GM12878 (cell line): ENCODE data around the gene SUSD6.

Experiments used
- CEBPB ChIP-seq, 2 experiments: fragments of 150-350 bp in 1 of 2; IDR thresholded peaks; 2 replicates each; pipeline ENCODE4 v1.6.1; 2012 to 2014; ENCODE audit warnings: low read depth in 2 of 2, low read length in 2 of 2, borderline replicate concordance in 1 of 2, inconsistent platforms in 1 of 2
- EP300 ChIP-seq, 2 experiments: fragments of 150-350 bp in 1 of 2; IDR thresholded peaks; 2 replicates each; pipeline ENCODE4 v1.6.1; 2011 to 2012; ENCODE audit warnings: low read depth in 2 of 2, low read length in 2 of 2, borderline replicate concordance in 1 of 2, improper control_type of control experiment in 1 of 2, inconsistent platforms in 1 of 2; ENCODE audit not compliant: control insufficient read depth in 1 of 2
- PAX5 ChIP-seq: IDR thresholded peaks from 2 replicates; pipeline ENCODE4 v1.6.1; 2011; ENCODE audit warnings: low read depth, low read length, borderline replicate concordance
- POLR2A ChIP-seq: IDR thresholded peaks from 2 replicates; pipeline ENCODE4 v1.6.1; 2011; ENCODE audit warnings: low read depth, mild to moderate bottlenecking, low read length
- RBBP5 ChIP-seq: fragments of 200-600 bp; sonication (generic); conservative IDR thresholded peaks from 2 replicates; pipeline ENCODE4 v1.6.1; 2016
- RFX5 ChIP-seq: IDR thresholded peaks from 2 replicates; pipeline ENCODE4 v1.6.1; 2011; ENCODE audit warnings: low read depth, low read length, improper control_type of control experiment
- TF ChIP-seq, protein P1 (sequence below), 3 experiments: IDR thresholded peaks in 2 of 3; conservative IDR thresholded peaks in 1 of 3; 2 replicates each; pipeline ENCODE4 v1.5.1; 2011; ENCODE audit warnings: low read depth in 3 of 3, low read length in 3 of 3, mild to moderate bottlenecking in 3 of 3, control low read depth in 2 of 3, moderate library complexity in 2 of 3, inconsistent platforms in 1 of 3, mixed read lengths in 1 of 3; ENCODE audit not compliant: control insufficient read depth in 2 of 3, insufficient read depth in 1 of 3; ENCODE audit errors: extremely low read depth in 1 of 3

GRCh38 chr14:69567563-69567962 is 43.8 kb upstream of the SUSD6 start:
- TF ChIP-seq, protein P1, sequence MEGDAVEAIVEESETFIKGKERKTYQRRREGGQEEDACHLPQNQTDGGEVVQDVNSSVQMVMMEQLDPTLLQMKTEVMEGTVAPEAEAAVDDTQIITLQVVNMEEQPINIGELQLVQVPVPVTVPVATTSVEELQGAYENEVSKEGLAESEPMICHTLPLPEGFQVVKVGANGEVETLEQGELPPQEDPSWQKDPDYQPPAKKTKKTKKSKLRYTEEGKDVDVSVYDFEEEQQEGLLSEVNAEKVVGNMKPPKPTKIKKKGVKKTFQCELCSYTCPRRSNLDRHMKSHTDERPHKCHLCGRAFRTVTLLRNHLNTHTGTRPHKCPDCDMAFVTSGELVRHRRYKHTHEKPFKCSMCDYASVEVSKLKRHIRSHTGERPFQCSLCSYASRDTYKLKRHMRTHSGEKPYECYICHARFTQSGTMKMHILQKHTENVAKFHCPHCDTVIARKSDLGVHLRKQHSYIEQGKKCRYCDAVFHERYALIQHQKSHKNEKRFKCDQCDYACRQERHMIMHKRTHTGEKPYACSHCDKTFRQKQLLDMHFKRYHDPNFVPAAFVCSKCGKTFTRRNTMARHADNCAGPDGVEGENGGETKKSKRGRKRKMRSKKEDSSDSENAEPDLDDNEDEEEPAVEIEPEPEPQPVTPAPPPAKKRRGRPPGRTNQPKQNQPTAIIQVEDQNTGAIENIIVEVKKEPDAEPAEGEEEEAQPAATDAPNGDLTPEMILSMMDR (IDR thresholded peaks at IDR 0.05 in 2 of 3, conservative IDR thresholded peaks at IDR 0.05 in 1 of 3; ENCODE audit: control insufficient read depth in 2 of 3, extremely low read depth in 1 of 3, insufficient read depth in 1 of 3, low read depth in 3 of 3, low read length in 3 of 3) = no peak
- TF ChIP-seq RFX5 = no peak
- TF ChIP-seq RBBP5 = no peak
- no peak for TF ChIP-seq EP300 (IDR thresholded peaks at IDR 0.05; ENCODE audit: borderline replicate concordance in 1 of 2, control insufficient read depth in 1 of 2, low read depth in 2 of 2, low read length in 2 of 2)
- TF ChIP-seq POLR2A = no peak
- TF ChIP-seq CEBPB (IDR thresholded peaks at IDR 0.05; ENCODE audit: borderline replicate concordance in 1 of 2, low read depth in 2 of 2, low read length in 2 of 2) = no peak
- no peak for TF ChIP-seq PAX5
